Fibroblast of the conjunctiva (primary cell): ENCODE measurements around the gene ACACB.

ENCODE experiments used
- DNase-seq: peaks from one replicate; pipeline ENCODE4 v3.0.0-alpha.2; 2010; ENCODE audit warnings: low read depth

ACACB gene

GRCh38 chr12:109305547-109305946 is 189.2 kb downstream of the ACACB start:
- no peak for DNase-seq

GRCh38 chr12:109307051-109307450 is 190.7 kb downstream of the ACACB start:
- DNase-seq, result no peak

- DNase-seq, result no peak
Measured at GRCh38 chr12:109308534-109309380, 192.4 kb downstream of the ACACB start, which contains the start of gene FOXN4. Gene FOXN4 (minus strand): TSS chr12:109309284. CDS start chr12:109308321, 963 bp downstream.

GRCh38 chr12:109309381-109310246 is 193.2 kb downstream of the ACACB start:
- no peak for DNase-seq

- no peak for DNase-seq
Measured at GRCh38 chr12:109310247-109311125, 194.1 kb downstream of the ACACB start.
